Naive thymus-derived CD8-positive, alpha-beta T cell (primary cell): ENCODE data around the gene GATA2. TPM values are rescaled to one million over a fixed set of nuclear protein-coding genes. Genes with fewer than 3 reads are reported as not detected.

ENCODE experiments used
- ATAC-seq, 2 donors: fragments of 150-1000 bp; cut with Tn5 transposase in 1 of 2; sonication (Bioruptor Pico), chemical (Tn5 transposase) in 1 of 2; 1 replicate in 1 of 2; 2 replicates in 1 of 2; pipeline ENCODE4 v1.10.0; 2021; ENCODE audit warnings: mild to moderate bottlenecking in 2 of 2, moderate library complexity in 2 of 2
- POLR2A ChIA-PET: fragments of 350-600 bp; sonication (Branson Sonifier 250); formaldehyde crosslinking; loops from one replicate; lab custom pipeline; 2021; ENCODE audit warnings: antibody characterized with exemption; lab: Charles Lee
- DNase-seq, 10 donors: peaks; one replicate each; pipeline versions ENCODE4 v3.0.0 to v3.0.0-alpha.2; 2020 to 2022
- H3K27ac Mint-ChIP-seq, 10 donors: one replicate each; pipeline ENCODE4 v1.8.0; 2020 to 2022; ENCODE audit warnings: mild to moderate bottlenecking in 10 of 10, mixed read lengths in 10 of 10, moderate library complexity in 4 of 10, inconsistent platforms in 1 of 10
- H3K27me3 Mint-ChIP-seq, 5 donors: one replicate each; pipeline ENCODE4 v1.8.0; 2021 to 2022; ENCODE audit warnings: mixed read lengths in 5 of 5
- H3K36me3 Mint-ChIP-seq, 3 donors: one replicate each; pipeline ENCODE4 v1.8.0; 2020 to 2022; ENCODE audit warnings: mixed read lengths in 3 of 3, mild to moderate bottlenecking in 2 of 3, inconsistent platforms in 1 of 3
- H3K4me1 Mint-ChIP-seq, 4 donors: one replicate each; pipeline ENCODE4 v1.8.0; 2021 to 2022; ENCODE audit warnings: mixed read lengths in 4 of 4
- H3K4me3 Mint-ChIP-seq, 10 donors: one replicate each; pipeline ENCODE4 v1.8.0; 2020 to 2022; ENCODE audit warnings: mild to moderate bottlenecking in 10 of 10, mixed read lengths in 10 of 10, moderate library complexity in 6 of 10, inconsistent platforms in 1 of 10
- H3K9me3 Mint-ChIP-seq, 9 donors: one replicate each; pipeline ENCODE4 v1.8.0; 2020 to 2022; ENCODE audit warnings: mixed read lengths in 9 of 9, mild to moderate bottlenecking in 3 of 9, inconsistent platforms in 1 of 9, moderate library complexity in 1 of 9
- polyA plus RNA-seq, 3 donors: library from polyadenylated mRNA; unstranded; fragments of 300-500 nt; fragmentation: Illumina TruSeq; gene quantifications; one replicate each; pipeline ENCODE4 v1.2.3, GENCODE V29; 2021
- total RNA-seq, 8 experiments: library from RNA in 2 of 8; stranded (reverse) in 2 of 8; gene quantifications; one replicate each; pipeline ENCODE4 v1.2.3 and lab custom pipeline; 2021 to 2026

Gene GATA2
- total and polyA plus RNA-seq, 5 experiments from 2014 or later = not detected

GRCh38 chr3:128490915-128491690, 1.9 kb downstream of the GATA2 start:
- ATAC-seq (no peak), DNase-seq (no peak)
- peaks cover 33 to 86% (median 44%) of the 10 kb centered on the region in 5 donors for H3K27me3 Mint-ChIP-seq
- H3K4me1 Mint-ChIP-seq = peaks cover 13 to 56% (median 41%) of the 10 kb centered on the region in 4 donors
- peak overlapping the region in 9 of 10 donors; percentile 15 to 86 (median 65) for H3K4me3 Mint-ChIP-seq
- POLR2A ChIA-PET = no interaction called here
- no peak overlapping the region for H3K27ac Mint-ChIP-seq
- H3K36me3 Mint-ChIP-seq = no peaks in the 10 kb centered on the region
- no peaks in the 10 kb centered on the region for H3K9me3 Mint-ChIP-seq

DNA sequence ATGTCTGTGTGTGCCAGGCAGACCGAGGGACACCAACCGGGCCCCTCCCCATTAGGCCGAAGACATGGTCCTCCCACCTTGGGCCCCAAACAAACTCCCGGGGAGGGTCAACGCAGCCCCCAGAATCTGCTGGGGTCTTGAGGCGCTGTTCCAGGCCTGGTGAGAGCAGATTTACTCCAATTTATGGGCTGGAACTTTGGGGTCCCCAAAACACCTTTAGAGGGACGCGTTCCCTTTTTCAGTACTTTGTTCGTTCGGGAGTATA, 2.4 kb downstream of the GATA2 start:
- Mint-ChIP-seq H3K9me3 (no peaks in the 10 kb centered on the region), H3K4me1 (peaks cover 11 to 61% (median 40%) of the 10 kb centered on the region in 4 donors), H3K36me3 (no peaks in the 10 kb centered on the region), H3K4me3 (peak overlapping the region in 7 of 10 donors; percentile 52 to 86 (median 76)), H3K27ac (no peak overlapping the region), H3K27me3 (peaks cover 29 to 86% (median 40%) of the 10 kb centered on the region in 5 donors)
- DNase-seq = no peak
- ATAC-seq = no peak
- POLR2A ChIA-PET = interaction anchor here (0.5 kb wide), 1 partner anchor 8 kb away, joined by 3 read pairs; no protein-coding TSS in a partner anchor

GRCh38 chr3:128489927-128490649, 2.9 kb downstream of the GATA2 start:
- Mint-ChIP-seq H3K4me1 (peaks cover 11 to 62% (median 40%) of the 10 kb centered on the region in 4 donors), H3K27ac (peak overlapping the region in 2 of 10 donors; percentile 40 to 67), H3K27me3 (peaks cover 29 to 86% (median 42%) of the 10 kb centered on the region in 5 donors), H3K36me3 (no peaks in the 10 kb centered on the region), H3K4me3 (peak overlapping the region; percentile 65 to 88 (median 81)), H3K9me3 (no peaks in the 10 kb centered on the region)
- ATAC-seq = no peak
- POLR2A ChIA-PET = interaction anchor here (0.5 to 0.7 kb wide), 3 partner anchors 7 to 111 kb away, joined by 3 to 4 read pairs (median 4); no protein-coding TSS in a partner anchor
- DNase-seq = peak in 4 of 10 donors; percentile 15 to 35 (median 28)

- Mint-ChIP-seq H3K4me3 (peak overlapping the region; percentile 65 to 88 (median 81)), H3K27ac (peak overlapping the region in 1 of 10 donors; percentile 67), H3K9me3 (no peaks in the 10 kb centered on the region), H3K36me3 (no peaks in the 10 kb centered on the region), H3K27me3 (peaks cover 29 to 86% (median 44%) of the 10 kb centered on the region in 5 donors), H3K4me1 (peaks cover 14 to 62% (median 40%) of the 10 kb centered on the region in 4 donors)
- no peak for ATAC-seq
- peak in 1 of 10 donors; percentile 22 for DNase-seq
- POLR2A ChIA-PET = interaction anchor here (0.6 to 0.7 kb wide), 2 partner anchors 42 to 112 kb away, joined by 4 read pairs; no protein-coding TSS in a partner anchor
Observed at GRCh38 chr3:128489674-128489926, 3.4 kb downstream of the GATA2 start.

- H3K4me3 Mint-ChIP-seq = peak overlapping the region; percentile 62 to 87 (median 80)
- no peaks in the 10 kb centered on the region for H3K36me3 Mint-ChIP-seq
- peak in 4 of 10 donors; percentile 19 to 43 (median 30) for DNase-seq
- POLR2A ChIA-PET = interaction anchor here (0.7 kb wide), 1 partner anchor 41 kb away, joined by 4 read pairs; no protein-coding TSS in a partner anchor
- H3K27me3 Mint-ChIP-seq = peaks cover 27 to 86% (median 44%) of the 10 kb centered on the region in 5 donors
- H3K9me3 Mint-ChIP-seq = no peaks in the 10 kb centered on the region
- peaks cover 15 to 67% (median 38%) of the 10 kb centered on the region in 4 donors for H3K4me1 Mint-ChIP-seq
- no peak overlapping the region for H3K27ac Mint-ChIP-seq
- ATAC-seq = peak; percentile 6 to 9
Observed at GRCh38 chr3:128488991-128489673, 3.9 kb downstream of the GATA2 start.

- POLR2A ChIA-PET = no interaction called here
- H3K4me1 Mint-ChIP-seq = peaks cover 18 to 71% (median 42%) of the 10 kb centered on the region in 4 donors
- no peak for ATAC-seq
- DNase-seq = no peak
- H3K27me3 Mint-ChIP-seq = peaks cover 30 to 86% (median 48%) of the 10 kb centered on the region in 5 donors
- H3K27ac Mint-ChIP-seq = peak overlapping the region in 1 of 10 donors; percentile 49
- H3K9me3 Mint-ChIP-seq = no peaks in the 10 kb centered on the region
- no peaks in the 10 kb centered on the region for H3K36me3 Mint-ChIP-seq
- H3K4me3 Mint-ChIP-seq = peak overlapping the region; percentile 62 to 87 (median 77)
Observed at GRCh38 chr3:128488636-128488990, 4.4 kb downstream of the GATA2 start.

DNA sequence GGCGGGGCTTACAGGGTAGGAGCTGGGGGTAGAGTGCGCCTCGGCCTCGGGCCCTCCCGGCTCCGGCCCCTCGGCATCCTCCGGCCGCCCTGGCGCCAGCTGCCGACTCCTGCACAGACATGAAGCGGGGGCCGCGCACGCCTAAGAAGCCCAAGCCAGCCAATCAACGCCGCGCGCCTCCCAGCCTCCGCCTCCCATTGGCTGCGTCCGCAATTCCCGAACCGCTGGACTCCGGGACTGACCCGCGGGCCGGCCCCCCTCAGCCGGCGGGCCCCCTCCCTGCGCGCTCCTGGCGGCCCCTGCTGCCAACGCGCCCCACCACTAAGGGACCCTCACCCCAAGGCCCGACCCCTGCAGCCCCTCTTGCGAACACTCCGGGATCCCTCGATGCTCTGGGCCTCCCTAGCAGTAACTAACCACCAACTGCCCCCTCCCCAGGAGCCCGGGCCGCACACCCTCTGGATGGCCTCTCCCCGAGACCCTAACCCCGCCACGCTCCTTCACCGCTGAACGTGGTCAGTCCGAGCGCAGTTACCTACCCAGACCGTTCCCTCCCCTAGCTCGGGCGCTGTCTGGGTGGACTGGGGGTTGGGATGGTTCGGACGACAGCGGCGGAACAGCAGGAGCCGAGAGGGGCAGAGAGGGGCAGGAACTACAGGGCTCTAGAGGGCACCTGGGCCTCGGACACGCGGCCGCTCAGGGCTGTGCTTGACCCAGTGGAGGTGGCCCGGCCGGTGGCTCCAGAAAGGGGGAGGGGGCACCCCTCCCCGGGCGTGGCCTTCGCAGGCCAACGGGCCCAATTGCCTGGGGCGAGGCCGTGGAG, 5.0 kb downstream of the GATA2 start:
- Mint-ChIP-seq H3K4me1 (peaks cover 18 to 72% (median 44%) of the 10 kb centered on the region in 4 donors), H3K4me3 (peak overlapping the region; percentile 36 to 90 (median 86))
- POLR2A ChIA-PET = no interaction called here

DNA sequence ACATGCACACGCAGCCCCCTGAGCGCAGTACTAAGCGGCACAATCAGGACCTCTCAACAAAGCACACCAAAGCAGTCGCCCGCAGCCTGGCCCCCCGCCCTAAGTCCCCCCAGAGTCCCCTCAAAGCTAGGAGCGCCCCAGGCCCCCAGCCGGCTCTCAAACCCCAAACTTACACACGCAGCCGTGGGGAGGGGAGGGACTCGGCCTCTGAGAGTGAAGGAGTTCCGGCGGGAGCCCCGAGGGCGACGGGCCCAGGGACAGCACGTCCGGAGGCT, 5.5 kb downstream of the GATA2 start:
- ATAC-seq = peak; percentile 4 to 23
- Mint-ChIP-seq H3K27ac (peak overlapping the region in 1 of 10 donors; percentile 28), H3K27me3 (peaks cover 36 to 90% (median 53%) of the 10 kb centered on the region in 5 donors), H3K9me3 (no peaks in the 10 kb centered on the region), H3K4me1 (peaks cover 18 to 78% (median 48%) of the 10 kb centered on the region in 4 donors), H3K36me3 (no peaks in the 10 kb centered on the region), H3K4me3 (peak overlapping the region; percentile 74 to 90 (median 86))
- peak in 1 of 10 donors; percentile 20 for DNase-seq
- POLR2A ChIA-PET = no interaction called here

More for the DNA sequence above, 5.0 kb downstream of the GATA2 start:
- no peaks in the 10 kb centered on the region for H3K9me3 Mint-ChIP-seq
- ATAC-seq (peak; percentile 15 to 31), DNase-seq (no peak)
- peaks cover 33 to 86% (median 50%) of the 10 kb centered on the region in 5 donors for H3K27me3 Mint-ChIP-seq
- no peak overlapping the region for H3K27ac Mint-ChIP-seq
- H3K36me3 Mint-ChIP-seq = no peaks in the 10 kb centered on the region

DNA sequence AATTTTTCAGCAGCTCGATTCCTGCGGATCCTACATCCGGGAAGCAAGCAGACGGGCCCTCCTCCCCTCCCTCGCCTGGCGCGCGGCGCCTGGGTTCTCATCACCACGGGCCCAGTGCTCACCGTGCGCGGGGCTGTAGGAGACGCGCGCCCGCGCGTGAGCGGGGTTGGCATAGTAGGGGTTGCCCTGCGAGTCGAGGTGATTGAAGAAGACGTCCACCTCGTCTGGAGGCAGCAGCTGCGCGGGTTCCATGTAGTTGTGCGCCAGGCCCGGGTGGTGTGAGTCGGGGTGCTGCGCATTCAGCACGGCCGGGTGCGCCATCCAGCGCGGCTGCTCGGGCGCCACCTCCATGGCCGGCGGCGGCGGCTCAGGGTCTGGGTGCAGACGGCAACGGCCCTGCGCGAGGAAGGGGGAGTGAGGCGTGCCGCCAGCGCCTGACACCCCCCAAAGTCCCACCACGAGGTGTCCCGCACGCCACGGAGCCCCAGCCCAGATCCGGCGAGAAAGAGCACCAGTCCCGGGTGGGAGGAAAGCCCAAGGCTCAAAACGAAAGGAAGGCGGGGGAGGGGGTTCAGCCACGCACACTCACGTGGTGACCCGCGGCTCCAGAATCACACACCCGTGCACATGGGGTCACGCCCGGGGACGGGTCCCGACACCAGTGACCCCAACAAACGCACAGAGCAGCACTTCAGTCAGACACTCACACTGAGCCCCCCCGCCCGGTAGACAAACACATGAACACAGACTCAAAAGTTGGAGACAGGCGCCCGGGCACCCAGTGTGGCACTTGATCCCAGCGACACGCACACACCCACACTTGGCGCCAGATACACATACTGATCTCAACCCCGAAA, 6.1 kb downstream of the GATA2 start:
- peaks cover 18 to 75% (median 48%) of the 10 kb centered on the region in 4 donors for H3K4me1 Mint-ChIP-seq
- peaks cover 39 to 92% (median 57%) of the 10 kb centered on the region in 5 donors for H3K27me3 Mint-ChIP-seq
- H3K9me3 Mint-ChIP-seq = no peaks in the 10 kb centered on the region
- POLR2A ChIA-PET = no interaction called here
- DNase-seq = peak in 1 of 10 donors; percentile 24
- H3K4me3 Mint-ChIP-seq = peak overlapping the region; percentile 74 to 90 (median 86)
- peak overlapping the region in 1 of 10 donors; percentile 28 for H3K27ac Mint-ChIP-seq
- ATAC-seq = peak; percentile 28 to 40
- no peaks in the 10 kb centered on the region for H3K36me3 Mint-ChIP-seq

DNA sequence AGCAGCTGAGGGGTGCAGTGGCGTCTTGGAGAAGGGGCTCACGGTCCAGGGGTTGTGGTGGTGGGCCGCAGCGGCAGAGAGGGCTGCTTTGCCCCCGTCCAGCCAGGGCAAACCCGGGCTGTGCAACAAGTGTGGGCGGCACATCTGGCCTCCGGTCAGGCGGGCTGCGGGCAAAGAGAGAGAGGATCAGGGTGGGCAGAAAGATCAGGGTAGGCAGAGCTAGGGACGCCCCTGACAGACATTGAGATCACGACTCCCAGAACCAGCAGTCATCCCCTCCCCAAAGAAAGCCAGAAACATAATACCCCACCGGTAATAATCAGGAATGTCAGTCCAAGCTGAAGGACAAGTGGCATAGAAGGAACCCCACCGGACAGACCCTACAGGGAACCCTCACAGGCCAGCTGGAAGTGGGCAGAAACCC, 6.8 kb downstream of the GATA2 start:
- H3K4me3 Mint-ChIP-seq = peak overlapping the region; percentile 48 to 89 (median 86)
- peak overlapping the region in 1 of 10 donors; percentile 25 for H3K27ac Mint-ChIP-seq
- H3K4me1 Mint-ChIP-seq = peaks cover 18 to 68% (median 43%) of the 10 kb centered on the region in 4 donors
- H3K36me3 Mint-ChIP-seq = no peaks in the 10 kb centered on the region
- no peaks in the 10 kb centered on the region for H3K9me3 Mint-ChIP-seq
- POLR2A ChIA-PET = no interaction called here
- ATAC-seq = no peak
- peaks cover 38 to 92% (median 55%) of the 10 kb centered on the region in 5 donors for H3K27me3 Mint-ChIP-seq
- no peak for DNase-seq
